Left ventricle myocardium inferior (tissue), 1 donor: ENCODE measurements around the gene ITIH3. TPM values are rescaled to one million over a fixed set of nuclear protein-coding genes. Genes with fewer than 3 reads are reported as not detected.

Experiments
- DNase-seq: peaks from one replicate; pipeline ENCODE4 v3.0.0-alpha.2; 2020
- H3K27ac ChIP-seq: fragments of 200-600 bp; replicated peaks from 2 replicates; pipeline ENCODE4 v1.8.0; 2021
- H3K27me3 ChIP-seq: fragments of 200-600 bp; 2 replicates; pipeline ENCODE4 v1.8.0; 2021; ENCODE audit warnings: low read depth
- H3K36me3 ChIP-seq: fragments of 200-600 bp; 2 replicates; pipeline ENCODE4 v1.8.0; 2021
- H3K4me1 ChIP-seq: fragments of 200-600 bp; 2 replicates; pipeline ENCODE4 v1.8.0; 2021
- H3K4me3 ChIP-seq: fragments of 200-600 bp; 2 replicates; pipeline ENCODE4 v1.8.0; 2021; ENCODE audit warnings: mild to moderate bottlenecking, moderate library complexity
- H3K9me3 ChIP-seq: fragments of 200-600 bp; replicated peaks from 2 replicates; pipeline ENCODE4 v1.8.0; 2021
- intact Hi-C: fragments of 100-400 bp; cut with micrococcal nuclease; formaldehyde crosslinking; loops from one replicate; pipeline ENCODE4 v1.11.0; 2022
- long read RNA-seq: library from polyadenylated mRNA; unstranded; transcript quantifications from one replicate; pipeline ENCODE4 v2.0.0, GENCODE V29; 2021
- total RNA-seq: library from RNA; stranded (reverse); fragmentation: NEBNext Ultra II Directional; extraction: Animal tissue kit (Norgen Biotek cat#: 25700); gene quantifications from one replicate; pipeline ENCODE4 v1.2.1, GENCODE V29; 2021
- TF ChIP-seq, protein P1 (sequence below): fragments of 200-600 bp; IDR thresholded peaks from 2 replicates; pipeline ENCODE4 v1.8.0; 2021; ENCODE audit warnings: antibody characterized with exemption, mild to moderate bottlenecking, borderline replicate concordance
- donor health status: DM: no; HTN: yes; CAD: no; lungs with severe emphysema.

ITIH3 gene
- total RNA-seq, result 0.55 TPM
- long read RNA-seq, result 0 reads

DNA sequence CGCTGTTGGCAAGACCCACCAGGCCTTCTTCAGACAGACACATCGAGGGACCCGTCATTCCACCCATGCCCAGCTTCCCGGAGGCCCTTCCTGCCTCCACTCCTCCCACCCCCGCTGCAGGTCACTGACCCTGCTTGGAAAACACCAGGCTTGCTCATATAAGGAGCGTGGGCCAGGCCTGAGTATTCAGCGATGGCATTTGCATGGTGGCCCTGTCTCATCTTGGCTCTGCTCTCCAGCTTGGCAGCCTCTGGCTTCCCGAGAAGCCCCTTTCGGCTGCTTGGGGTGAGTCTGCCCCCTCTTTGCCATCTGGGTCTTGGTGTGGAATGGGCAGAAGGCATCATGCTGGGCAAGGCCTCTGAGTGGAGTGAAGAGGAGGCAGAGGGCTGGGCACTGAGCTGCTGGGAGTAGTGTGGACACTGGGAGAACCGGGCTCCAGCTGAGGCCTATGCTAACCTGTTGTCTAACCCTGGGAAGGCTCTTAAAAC lies at the start of gene ITIH3:
TSS of gene ITIH3 (plus strand) at position 185 of the 488 bp plus-strand sequence. CDS start at position 193, 8 bp downstream.
- Histone ChIP-seq H3K27ac (no peak within 1 kb of the TSS), H3K9me3 (no peaks in the 10 kb centered on the region), H3K27me3 (no peaks in the 10 kb centered on the region), H3K4me1 (no peaks in the 10 kb centered on the region), H3K4me3 (no peak within 1 kb of the TSS), H3K36me3 (no peaks in the 10 kb centered on the region)
- TF ChIP-seq, protein P1, sequence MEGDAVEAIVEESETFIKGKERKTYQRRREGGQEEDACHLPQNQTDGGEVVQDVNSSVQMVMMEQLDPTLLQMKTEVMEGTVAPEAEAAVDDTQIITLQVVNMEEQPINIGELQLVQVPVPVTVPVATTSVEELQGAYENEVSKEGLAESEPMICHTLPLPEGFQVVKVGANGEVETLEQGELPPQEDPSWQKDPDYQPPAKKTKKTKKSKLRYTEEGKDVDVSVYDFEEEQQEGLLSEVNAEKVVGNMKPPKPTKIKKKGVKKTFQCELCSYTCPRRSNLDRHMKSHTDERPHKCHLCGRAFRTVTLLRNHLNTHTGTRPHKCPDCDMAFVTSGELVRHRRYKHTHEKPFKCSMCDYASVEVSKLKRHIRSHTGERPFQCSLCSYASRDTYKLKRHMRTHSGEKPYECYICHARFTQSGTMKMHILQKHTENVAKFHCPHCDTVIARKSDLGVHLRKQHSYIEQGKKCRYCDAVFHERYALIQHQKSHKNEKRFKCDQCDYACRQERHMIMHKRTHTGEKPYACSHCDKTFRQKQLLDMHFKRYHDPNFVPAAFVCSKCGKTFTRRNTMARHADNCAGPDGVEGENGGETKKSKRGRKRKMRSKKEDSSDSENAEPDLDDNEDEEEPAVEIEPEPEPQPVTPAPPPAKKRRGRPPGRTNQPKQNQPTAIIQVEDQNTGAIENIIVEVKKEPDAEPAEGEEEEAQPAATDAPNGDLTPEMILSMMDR, result no peak
- no peak for DNase-seq
- intact Hi-C loops, result no loop called here

DNA sequence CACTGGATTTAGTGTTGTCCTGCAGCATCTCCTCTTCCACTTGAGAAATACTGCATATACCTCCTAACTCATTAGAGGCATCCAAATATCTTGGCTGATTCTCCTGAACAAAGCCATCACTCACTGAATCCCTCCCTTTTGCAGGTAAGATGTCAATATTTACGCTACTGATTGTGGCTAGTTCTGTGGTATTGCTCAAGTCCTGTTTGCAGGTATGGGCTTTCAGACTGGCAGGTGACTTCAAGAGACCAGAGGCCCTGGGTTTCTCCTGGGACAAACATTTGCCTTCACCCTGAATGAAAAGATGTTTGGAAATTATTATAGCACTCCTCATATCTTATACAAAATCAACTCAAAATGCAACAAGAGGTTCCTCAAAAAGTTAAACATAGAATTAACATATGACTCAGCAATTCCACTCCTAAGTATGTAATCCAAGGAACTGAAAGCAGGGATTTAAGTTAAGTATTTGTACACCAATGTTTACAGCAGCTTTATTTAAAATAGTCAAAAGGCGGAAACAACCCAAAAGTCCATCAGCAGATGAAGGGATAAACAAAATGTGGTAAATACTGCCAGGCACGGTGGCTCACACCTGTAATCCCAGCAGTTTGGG lies 42.4 kb upstream of the ITIH3 start:
- intact Hi-C loops, result no loop called here
- Histone ChIP-seq H3K27me3 (no peaks in the 10 kb centered on the region), H3K4me1 (no peaks in the 10 kb centered on the region), H3K9me3 (no peaks in the 10 kb centered on the region), H3K4me3 (no peak overlapping the region), H3K36me3 (peaks cover 93% of the 10 kb centered on the region), H3K27ac (no peak overlapping the region)
- no peak for DNase-seq
- TF ChIP-seq, protein P1, result no peak

- TF ChIP-seq, protein P1, result no peak
- no peak overlapping the region for H3K27ac ChIP-seq
- H3K4me1 ChIP-seq, result no peaks in the 10 kb centered on the region
- intact Hi-C loops, result no loop called here
- H3K9me3 ChIP-seq, result no peaks in the 10 kb centered on the region
- no peak for DNase-seq
- H3K4me3 ChIP-seq, result no peak overlapping the region
- no peaks in the 10 kb centered on the region for H3K27me3 ChIP-seq
- H3K36me3 ChIP-seq, result peaks cover 90% of the 10 kb centered on the region
Measured at GRCh38 chr3:52754373-52754772, 40.2 kb upstream of the ITIH3 start.

DNA sequence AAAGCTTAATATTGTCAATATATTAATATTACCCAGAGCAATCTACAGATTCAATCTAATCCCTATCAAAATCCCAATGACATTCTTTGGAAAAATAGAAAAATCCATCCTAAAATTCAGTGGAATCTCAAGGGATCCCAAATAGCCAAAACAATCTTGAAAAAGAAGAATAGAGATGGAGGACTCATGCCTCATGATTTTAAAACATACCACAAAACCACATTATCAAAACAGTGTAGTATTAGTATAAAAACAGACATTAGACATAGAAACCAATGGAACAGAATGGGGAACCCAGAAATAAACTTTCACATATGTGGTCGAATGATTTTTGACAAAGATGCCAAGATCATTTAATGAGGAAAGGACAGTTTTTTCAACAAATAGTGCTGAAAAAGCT lies 38.5 kb upstream of the ITIH3 start:
- no peaks in the 10 kb centered on the region for H3K4me1 ChIP-seq
- DNase-seq, result no peak
- intact Hi-C loops, result no loop called here
- H3K4me3 ChIP-seq, result no peak overlapping the region
- TF ChIP-seq, protein P1, result no peak
- no peak overlapping the region for H3K27ac ChIP-seq
- no peaks in the 10 kb centered on the region for H3K27me3 ChIP-seq
- H3K36me3 ChIP-seq, result peaks cover 90% of the 10 kb centered on the region
- H3K9me3 ChIP-seq, result no peaks in the 10 kb centered on the region

DNA sequence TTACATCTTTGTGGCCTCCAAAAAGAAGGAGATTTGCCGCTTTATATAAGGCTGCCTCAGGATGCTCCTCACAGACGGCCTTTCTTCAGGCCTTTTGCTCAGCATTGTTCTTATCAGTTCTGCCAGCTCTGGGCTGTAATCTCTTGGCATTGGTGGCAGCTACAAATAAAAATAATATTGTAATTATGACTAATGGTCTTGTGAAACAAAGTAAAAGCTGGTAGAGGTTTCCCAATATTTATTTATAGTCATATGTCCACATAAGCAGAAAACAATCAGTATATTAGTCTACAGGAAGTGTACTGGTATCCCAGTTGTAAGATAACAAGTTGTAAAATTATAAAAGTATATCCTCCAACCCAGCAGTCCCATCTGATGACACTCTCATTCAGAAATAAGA lies 31.1 kb upstream of the ITIH3 start:
- peak overlapping the region; percentile 2 for H3K27ac ChIP-seq
- peaks cover 96% of the 10 kb centered on the region for H3K36me3 ChIP-seq
- intact Hi-C loops, result no loop called here

More for the DNA sequence above, 31.1 kb upstream of the ITIH3 start:
- DNase-seq, result no peak
- H3K9me3 ChIP-seq, result no peaks in the 10 kb centered on the region
- peaks cover 11% of the 10 kb centered on the region for H3K4me1 ChIP-seq
- TF ChIP-seq, protein P1, result no peak
- H3K4me3 ChIP-seq, result no peak overlapping the region
- no peaks in the 10 kb centered on the region for H3K27me3 ChIP-seq
